GM12864 (cell line): ENCODE data around the gene MPPED1.

ENCODE experiments used
- DNase-seq: peaks from one replicate; pipeline ENCODE4 v3.0.0-alpha.2; 2011; ENCODE audit warnings: low read depth
- H3K4me3 ChIP-seq: 2 replicates; pipeline ENCODE4 v1.5.1; 2011; ENCODE audit warnings: mild to moderate bottlenecking, low read depth, low read length, control low read depth
- TF ChIP-seq, protein P1 (sequence below): IDR thresholded peaks from 2 replicates; pipeline ENCODE4 v1.5.1; 2011; ENCODE audit warnings: low read depth, mild to moderate bottlenecking, moderate library complexity, low read length, control low read depth, inconsistent platforms; ENCODE audit errors: missing control alignments

The MPPED1 gene

GRCh38 chr22:43424666-43425630 is 13.1 kb downstream of the MPPED1 start:
- TF ChIP-seq, protein P1, sequence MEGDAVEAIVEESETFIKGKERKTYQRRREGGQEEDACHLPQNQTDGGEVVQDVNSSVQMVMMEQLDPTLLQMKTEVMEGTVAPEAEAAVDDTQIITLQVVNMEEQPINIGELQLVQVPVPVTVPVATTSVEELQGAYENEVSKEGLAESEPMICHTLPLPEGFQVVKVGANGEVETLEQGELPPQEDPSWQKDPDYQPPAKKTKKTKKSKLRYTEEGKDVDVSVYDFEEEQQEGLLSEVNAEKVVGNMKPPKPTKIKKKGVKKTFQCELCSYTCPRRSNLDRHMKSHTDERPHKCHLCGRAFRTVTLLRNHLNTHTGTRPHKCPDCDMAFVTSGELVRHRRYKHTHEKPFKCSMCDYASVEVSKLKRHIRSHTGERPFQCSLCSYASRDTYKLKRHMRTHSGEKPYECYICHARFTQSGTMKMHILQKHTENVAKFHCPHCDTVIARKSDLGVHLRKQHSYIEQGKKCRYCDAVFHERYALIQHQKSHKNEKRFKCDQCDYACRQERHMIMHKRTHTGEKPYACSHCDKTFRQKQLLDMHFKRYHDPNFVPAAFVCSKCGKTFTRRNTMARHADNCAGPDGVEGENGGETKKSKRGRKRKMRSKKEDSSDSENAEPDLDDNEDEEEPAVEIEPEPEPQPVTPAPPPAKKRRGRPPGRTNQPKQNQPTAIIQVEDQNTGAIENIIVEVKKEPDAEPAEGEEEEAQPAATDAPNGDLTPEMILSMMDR: no peak
- H3K4me3 ChIP-seq: no peak overlapping the region
- DNase-seq: no peak

DNA sequence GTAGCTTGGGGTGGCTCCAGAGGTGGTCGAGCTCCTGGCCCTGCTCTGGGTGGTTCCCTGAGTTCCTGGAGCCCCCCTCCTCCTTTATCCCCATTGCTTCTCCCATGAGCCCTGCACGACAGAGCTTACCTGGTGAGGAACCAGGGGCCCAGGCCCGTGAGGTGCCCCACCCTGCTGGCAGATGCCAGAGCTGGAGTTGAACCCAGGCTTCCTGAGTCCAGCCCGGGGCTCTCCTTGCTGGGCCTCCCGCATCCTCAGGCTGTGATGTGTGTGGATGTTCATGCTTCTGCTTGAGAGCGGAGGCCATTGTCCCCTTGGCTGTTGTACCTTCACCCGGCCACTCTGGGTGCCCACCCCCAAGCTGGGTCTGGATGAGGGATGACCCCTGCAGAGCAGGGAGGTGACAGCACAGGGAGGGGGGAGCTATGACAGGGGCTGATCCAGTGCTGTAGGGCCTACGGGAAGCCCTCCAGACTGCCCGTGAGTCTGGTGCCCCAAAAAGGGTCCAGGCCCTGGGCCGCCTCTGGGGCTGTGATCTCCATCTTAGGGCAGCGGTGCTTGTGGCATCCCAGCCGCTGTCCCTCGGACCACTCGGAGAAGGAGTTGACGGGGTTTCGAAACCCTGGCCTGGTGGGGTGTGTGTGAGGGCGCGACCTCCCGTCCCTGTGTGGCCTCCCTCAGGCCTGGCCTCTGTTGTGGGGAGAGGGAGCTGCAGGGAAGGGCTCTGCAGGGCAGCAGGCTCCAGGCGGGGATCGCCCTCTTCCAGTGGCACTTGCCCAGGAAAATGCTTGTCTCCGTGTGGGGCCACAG is 14.4 kb downstream of the MPPED1 start:
- TF ChIP-seq, protein P1: no peak
- no peak overlapping the region for H3K4me3 ChIP-seq
- DNase-seq: no peak

DNA sequence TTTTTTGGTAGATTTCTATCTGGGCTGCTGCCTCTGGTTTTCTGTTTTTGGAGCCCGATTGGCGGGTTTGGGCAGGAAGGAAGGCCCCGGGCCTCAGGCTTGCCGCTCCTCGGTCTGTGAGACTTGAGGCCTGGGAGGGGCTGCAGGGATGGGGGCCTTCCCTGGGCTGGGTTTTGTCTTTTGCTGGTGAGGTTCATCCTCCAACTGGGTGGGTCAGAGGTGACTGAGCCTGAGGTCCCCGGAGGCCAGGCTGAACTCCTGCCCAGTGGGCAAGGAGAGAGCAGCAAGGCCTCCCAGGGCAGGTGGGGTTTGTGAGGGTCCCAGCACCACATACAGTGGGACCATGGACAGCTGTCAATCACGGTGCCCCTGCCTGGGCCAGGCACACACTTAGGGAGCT is 15.0 kb downstream of the MPPED1 start:
- DNase-seq: no peak
- TF ChIP-seq, protein P1: no peak
- H3K4me3 ChIP-seq: no peak overlapping the region

DNA sequence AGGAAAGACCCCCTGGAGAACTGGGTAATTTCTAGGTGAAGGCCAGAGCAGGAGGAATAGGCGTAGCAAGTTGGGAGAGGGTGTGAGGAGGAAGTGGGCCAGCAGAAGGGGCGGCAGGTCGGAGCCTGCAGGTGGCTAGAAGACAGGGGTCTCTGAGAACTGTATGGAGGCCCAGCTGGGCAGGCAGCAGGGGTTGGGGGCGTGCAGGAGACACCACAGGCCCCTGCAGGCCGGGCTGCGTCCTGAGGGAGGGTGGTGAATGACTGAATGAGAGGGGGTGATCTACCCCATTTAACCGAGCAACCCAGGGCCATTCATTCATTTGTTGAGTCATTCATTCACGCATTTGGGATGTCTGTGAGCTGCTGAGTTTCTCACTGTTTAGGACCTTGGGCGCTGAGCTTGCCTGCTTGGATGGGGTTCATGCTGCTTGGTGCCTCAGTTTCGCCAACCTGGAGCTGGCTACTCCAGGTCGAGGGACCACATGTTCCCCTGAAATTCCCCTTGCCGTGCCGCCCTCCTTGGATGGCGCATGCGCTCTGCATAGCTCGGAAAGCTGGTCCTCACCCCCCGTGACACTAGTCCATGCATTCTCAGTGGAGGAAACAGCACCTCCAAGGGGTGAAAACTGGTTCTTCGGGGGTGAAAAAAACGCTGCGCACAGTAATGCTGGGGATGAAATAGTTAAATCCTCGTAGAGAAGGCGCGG is 15.6 kb downstream of the MPPED1 start:
- TF ChIP-seq, protein P1: no peak
- no peak overlapping the region for H3K4me3 ChIP-seq
- no peak for DNase-seq

GRCh38 chr22:43428005-43428485 is 16.2 kb downstream of the MPPED1 start:
- TF ChIP-seq, protein P1: no peak
- no peak for DNase-seq
- no peak overlapping the region for H3K4me3 ChIP-seq

- TF ChIP-seq, protein P1: no peak
- no peak overlapping the region for H3K4me3 ChIP-seq
- DNase-seq: no peak
Measured at GRCh38 chr22:43428521-43428920, 16.7 kb downstream of the MPPED1 start.
